Liver (tissue), 9 donors: ENCODE measurements around the gene TMUB1. TPM values are rescaled to one million over a fixed set of nuclear protein-coding genes. Genes with fewer than 3 reads are reported as not detected.

ENCODE experiments used
- DNase-seq: peaks from one replicate; pipeline ENCODE4 v3.0.0-alpha.2; 2017; ENCODE audit warnings: low spot score
- H3K27ac ChIP-seq, 2 donors: one replicate each; pipeline ENCODE4 v1.7.0; 2013; ENCODE audit warnings: inconsistent platforms in 2 of 2, low read length in 2 of 2, control low read depth in 1 of 2, low read depth in 1 of 2, mild to moderate bottlenecking in 1 of 2
- H3K27me3 ChIP-seq, 4 donors: one replicate each; pipeline versions ENCODE4 v1.6.1 to v1.7.0; 2013; ENCODE audit warnings: low read length in 3 of 4, inconsistent platforms in 1 of 4, mild to moderate bottlenecking in 1 of 4, moderate library complexity in 1 of 4; ENCODE audit not compliant: control insufficient read depth in 4 of 4, insufficient read depth in 4 of 4
- H3K36me3 ChIP-seq, 4 donors: one replicate each; pipeline versions ENCODE4 v1.6.1 to v1.7.0; 2013; ENCODE audit warnings: low read length in 3 of 4, mild to moderate bottlenecking in 3 of 4, low read depth in 1 of 4, moderate library complexity in 1 of 4; ENCODE audit not compliant: control insufficient read depth in 4 of 4, insufficient read depth in 3 of 4
- H3K4me1 ChIP-seq, 4 donors: one replicate each; pipeline versions ENCODE4 v1.6.1 to v1.7.0; 2013; ENCODE audit warnings: low read length in 3 of 4, mild to moderate bottlenecking in 3 of 4, moderate library complexity in 1 of 4; ENCODE audit not compliant: control insufficient read depth in 4 of 4, insufficient read depth in 4 of 4
- H3K4me3 ChIP-seq, 3 donors: one replicate each; pipeline versions ENCODE4 v1.6.1 to v1.7.0; 2013; ENCODE audit warnings: low read length in 3 of 3, control low read depth in 1 of 3, low read depth in 1 of 3, mild to moderate bottlenecking in 1 of 3
- H3K9ac ChIP-seq, 2 donors: one replicate each; pipeline ENCODE4 v1.7.0; 2013; ENCODE audit warnings: low read length in 2 of 2, mild to moderate bottlenecking in 2 of 2, moderate library complexity in 2 of 2, control low read depth in 1 of 2, low read depth in 1 of 2
- H3K9me3 ChIP-seq, 4 donors: one replicate each; pipeline versions ENCODE4 v1.6.1 to v1.7.0; 2013; ENCODE audit warnings: low read length in 3 of 4; ENCODE audit not compliant: control insufficient read depth in 4 of 4
- EGR1 ChIP-seq, 2 donors: IDR thresholded peaks; 2 replicates each; pipeline ENCODE4 v1.6.1; 2016 to 2018; ENCODE audit warnings: antibody characterized with exemption in 2 of 2, low read depth in 2 of 2
- FOXA1 ChIP-seq: IDR thresholded peaks from 2 replicates; pipeline ENCODE4 v1.6.1; 2016; ENCODE audit warnings: antibody characterized with exemption
- FOXA2 ChIP-seq: IDR thresholded peaks from 2 replicates; pipeline ENCODE4 v1.6.1; 2016; ENCODE audit warnings: antibody characterized with exemption
- GABPA ChIP-seq, 2 donors: IDR thresholded peaks in 1 of 2; conservative IDR thresholded peaks in 1 of 2; 2 replicates each; pipeline ENCODE4 v1.6.1; 2016; ENCODE audit warnings: antibody characterized with exemption in 2 of 2, mild to moderate bottlenecking in 1 of 2, moderate library complexity in 1 of 2
- HNF4A ChIP-seq, 2 donors: conservative IDR thresholded peaks; 2 replicates each; pipeline ENCODE4 v1.6.1; 2016; ENCODE audit warnings: antibody characterized with exemption in 2 of 2, mild to moderate bottlenecking in 2 of 2
- HNF4G ChIP-seq: IDR thresholded peaks from 2 replicates; pipeline ENCODE4 v1.6.1; 2016; ENCODE audit warnings: antibody characterized with exemption
- JUND ChIP-seq, 2 donors: IDR thresholded peaks; 2 replicates each; pipeline ENCODE4 v1.6.1; 2016; ENCODE audit warnings: antibody characterized with exemption in 2 of 2
- NR2F2 ChIP-seq: IDR thresholded peaks from 2 replicates; pipeline ENCODE4 v1.6.1; 2016; ENCODE audit warnings: antibody characterized with exemption
- RAD21 ChIP-seq, 2 donors: IDR thresholded peaks; 2 replicates each; pipeline ENCODE4 v1.6.1; 2016; ENCODE audit warnings: antibody characterized with exemption in 2 of 2, mild to moderate bottlenecking in 2 of 2
- RXRA ChIP-seq, 2 donors: IDR thresholded peaks; 2 replicates each; pipeline ENCODE4 v1.6.1; 2017 to 2018; ENCODE audit warnings: antibody characterized with exemption in 2 of 2, mild to moderate bottlenecking in 1 of 2
- SP1 ChIP-seq: IDR thresholded peaks from 2 replicates; pipeline ENCODE4 v1.6.1; 2018; ENCODE audit warnings: antibody characterized with exemption, mild to moderate bottlenecking
- TAF1 ChIP-seq: conservative IDR thresholded peaks from 2 replicates; pipeline ENCODE4 v1.6.1; 2016; ENCODE audit warnings: antibody characterized with exemption, mild to moderate bottlenecking
- YY1 ChIP-seq: IDR thresholded peaks from 2 replicates; pipeline ENCODE4 v1.6.1; 2016; ENCODE audit warnings: antibody characterized with exemption, mild to moderate bottlenecking
- WGBS: extraction: QIAGEN DNeasy Blood & Tissue Kit; methylation state at CpG from one replicate; pipeline ENCODE4 v1.1.7; 2013; 5-methylcytosine and 5-hydroxymethylcytosine counted together
- polyA plus RNA-seq, 2 donors: library from polyadenylated mRNA; stranded (reverse) in 1 of 2; unstranded in 1 of 2; fragments of 200-250 nt in 1 of 2; fragments of >200 nt in 1 of 2; fragmentation: Nextera tagmentation in 1 of 2; extraction: Ambion mirVana in 1 of 2; gene quantifications; one replicate each; pipeline versions ENCODE4 v1.2.1 to v1.2.3, GENCODE V29; 2013 to 2015
- total RNA-seq, 2 donors: library from RNA; depleted of rRNA; stranded (reverse); fragments of >200 nt; gene quantifications; one replicate each; pipeline ENCODE4 v1.2.3, GENCODE V29; 2014
- TF ChIP-seq, protein P1 (sequence below): IDR thresholded peaks from 2 replicates; pipeline ENCODE4 v1.6.1; 2016; ENCODE audit warnings: antibody characterized with exemption
- TF ChIP-seq, protein P2 (sequence below): IDR thresholded peaks from 2 replicates; pipeline ENCODE4 v1.6.1; 2016; ENCODE audit warnings: antibody characterized with exemption
- TF ChIP-seq, protein P3 (sequence below): IDR thresholded peaks from 2 replicates; pipeline ENCODE4 v1.6.1; 2016; ENCODE audit warnings: antibody characterized with exemption, mild to moderate bottlenecking
- TF ChIP-seq, protein P4 (sequence below): IDR thresholded peaks from 2 replicates; pipeline ENCODE4 v1.6.1; 2016; ENCODE audit warnings: antibody characterized with exemption
- TF ChIP-seq, protein P5 (sequence below): fragments of 150-350 bp; IDR thresholded peaks from 2 replicates; pipeline ENCODE4 v1.5.1; 2017; ENCODE audit warnings: improper control_type of control experiment, low read depth, low read length; ENCODE audit not compliant: missing input control
- donor health status: healthy.
- donor health status: healthy.
- donor health status: healthy.
- donor health status: healthy.
- donor health status: healthy.

The TMUB1 gene
- total and polyA plus RNA-seq, 4 donors = 15.1 to 51.7 (median 30.5) TPM

DNA sequence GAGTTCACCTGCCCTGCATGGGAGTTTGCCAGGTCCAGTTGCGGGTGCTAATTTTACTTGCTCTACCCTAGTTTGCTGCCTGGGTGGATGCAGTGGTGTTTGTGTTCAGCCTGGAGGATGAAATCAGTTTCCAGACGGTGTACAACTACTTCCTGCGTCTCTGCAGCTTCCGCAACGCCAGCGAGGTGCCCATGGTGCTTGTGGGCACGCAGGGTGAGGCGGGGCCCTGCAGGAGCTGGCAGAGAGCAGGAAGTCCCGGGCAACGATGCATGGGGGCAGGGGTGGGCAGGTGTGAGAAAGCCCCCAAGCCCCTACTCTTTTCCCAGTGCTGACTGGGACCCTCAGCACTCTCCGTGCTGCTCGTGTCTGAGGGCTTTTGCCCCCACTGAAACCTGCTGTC lies 34.3 kb upstream of the TMUB1 start:
- Histone ChIP-seq H3K4me1 (no peaks in the 10 kb centered on the region), H3K27ac (no peak overlapping the region), H3K36me3 (peaks cover 5 to 37% (median 12%) of the 10 kb centered on the region in 4 donors), H3K9ac (no peak overlapping the region), H3K27me3 (no peaks in the 10 kb centered on the region), H3K9me3 (no peaks in the 10 kb centered on the region), H3K4me3 (no peak overlapping the region)
- 91% methylated on average over 12 of the region's 12 CpGs for WGBS
- TF ChIP-seq GABPA (IDR thresholded peaks at IDR 0.05 in 1 of 2, conservative IDR thresholded peaks at IDR 0.05 in 1 of 2) (no peak), HNF4G (no peak), EGR1 (IDR thresholded peaks at IDR 0.05; ENCODE audit: low read depth in 2 of 2) (no peak), RAD21 (IDR thresholded peaks at IDR 0.05) (no peak), NR2F2 (no peak), RXRA (IDR thresholded peaks at IDR 0.05) (no peak), JUND (IDR thresholded peaks at IDR 0.05) (no peak), HNF4A (conservative IDR thresholded peaks at IDR 0.05) (no peak), TAF1 (no peak), SP1 (no peak), YY1 (no peak), FOXA1 (no peak), FOXA2 (no peak)
- TF ChIP-seq, protein P1, sequence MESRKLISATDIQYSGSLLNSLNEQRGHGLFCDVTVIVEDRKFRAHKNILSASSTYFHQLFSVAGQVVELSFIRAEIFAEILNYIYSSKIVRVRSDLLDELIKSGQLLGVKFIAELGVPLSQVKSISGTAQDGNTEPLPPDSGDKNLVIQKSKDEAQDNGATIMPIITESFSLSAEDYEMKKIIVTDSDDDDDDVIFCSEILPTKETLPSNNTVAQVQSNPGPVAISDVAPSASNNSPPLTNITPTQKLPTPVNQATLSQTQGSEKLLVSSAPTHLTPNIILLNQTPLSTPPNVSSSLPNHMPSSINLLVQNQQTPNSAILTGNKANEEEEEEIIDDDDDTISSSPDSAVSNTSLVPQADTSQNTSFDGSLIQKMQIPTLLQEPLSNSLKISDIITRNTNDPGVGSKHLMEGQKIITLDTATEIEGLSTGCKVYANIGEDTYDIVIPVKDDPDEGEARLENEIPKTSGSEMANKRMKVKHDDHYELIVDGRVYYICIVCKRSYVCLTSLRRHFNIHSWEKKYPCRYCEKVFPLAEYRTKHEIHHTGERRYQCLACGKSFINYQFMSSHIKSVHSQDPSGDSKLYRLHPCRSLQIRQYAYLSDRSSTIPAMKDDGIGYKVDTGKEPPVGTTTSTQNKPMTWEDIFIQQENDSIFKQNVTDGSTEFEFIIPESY = no peak
- TF ChIP-seq, protein P2, sequence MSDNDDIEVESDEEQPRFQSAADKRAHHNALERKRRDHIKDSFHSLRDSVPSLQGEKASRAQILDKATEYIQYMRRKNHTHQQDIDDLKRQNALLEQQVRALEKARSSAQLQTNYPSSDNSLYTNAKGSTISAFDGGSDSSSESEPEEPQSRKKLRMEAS = no peak
- TF ChIP-seq, protein P3, sequence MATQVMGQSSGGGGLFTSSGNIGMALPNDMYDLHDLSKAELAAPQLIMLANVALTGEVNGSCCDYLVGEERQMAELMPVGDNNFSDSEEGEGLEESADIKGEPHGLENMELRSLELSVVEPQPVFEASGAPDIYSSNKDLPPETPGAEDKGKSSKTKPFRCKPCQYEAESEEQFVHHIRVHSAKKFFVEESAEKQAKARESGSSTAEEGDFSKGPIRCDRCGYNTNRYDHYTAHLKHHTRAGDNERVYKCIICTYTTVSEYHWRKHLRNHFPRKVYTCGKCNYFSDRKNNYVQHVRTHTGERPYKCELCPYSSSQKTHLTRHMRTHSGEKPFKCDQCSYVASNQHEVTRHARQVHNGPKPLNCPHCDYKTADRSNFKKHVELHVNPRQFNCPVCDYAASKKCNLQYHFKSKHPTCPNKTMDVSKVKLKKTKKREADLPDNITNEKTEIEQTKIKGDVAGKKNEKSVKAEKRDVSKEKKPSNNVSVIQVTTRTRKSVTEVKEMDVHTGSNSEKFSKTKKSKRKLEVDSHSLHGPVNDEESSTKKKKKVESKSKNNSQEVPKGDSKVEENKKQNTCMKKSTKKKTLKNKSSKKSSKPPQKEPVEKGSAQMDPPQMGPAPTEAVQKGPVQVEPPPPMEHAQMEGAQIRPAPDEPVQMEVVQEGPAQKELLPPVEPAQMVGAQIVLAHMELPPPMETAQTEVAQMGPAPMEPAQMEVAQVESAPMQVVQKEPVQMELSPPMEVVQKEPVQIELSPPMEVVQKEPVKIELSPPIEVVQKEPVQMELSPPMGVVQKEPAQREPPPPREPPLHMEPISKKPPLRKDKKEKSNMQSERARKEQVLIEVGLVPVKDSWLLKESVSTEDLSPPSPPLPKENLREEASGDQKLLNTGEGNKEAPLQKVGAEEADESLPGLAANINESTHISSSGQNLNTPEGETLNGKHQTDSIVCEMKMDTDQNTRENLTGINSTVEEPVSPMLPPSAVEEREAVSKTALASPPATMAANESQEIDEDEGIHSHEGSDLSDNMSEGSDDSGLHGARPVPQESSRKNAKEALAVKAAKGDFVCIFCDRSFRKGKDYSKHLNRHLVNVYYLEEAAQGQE = no peak
- TF ChIP-seq, protein P4, sequence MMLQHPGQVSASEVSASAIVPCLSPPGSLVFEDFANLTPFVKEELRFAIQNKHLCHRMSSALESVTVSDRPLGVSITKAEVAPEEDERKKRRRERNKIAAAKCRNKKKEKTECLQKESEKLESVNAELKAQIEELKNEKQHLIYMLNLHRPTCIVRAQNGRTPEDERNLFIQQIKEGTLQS = no peak
- TF ChIP-seq, protein P5, sequence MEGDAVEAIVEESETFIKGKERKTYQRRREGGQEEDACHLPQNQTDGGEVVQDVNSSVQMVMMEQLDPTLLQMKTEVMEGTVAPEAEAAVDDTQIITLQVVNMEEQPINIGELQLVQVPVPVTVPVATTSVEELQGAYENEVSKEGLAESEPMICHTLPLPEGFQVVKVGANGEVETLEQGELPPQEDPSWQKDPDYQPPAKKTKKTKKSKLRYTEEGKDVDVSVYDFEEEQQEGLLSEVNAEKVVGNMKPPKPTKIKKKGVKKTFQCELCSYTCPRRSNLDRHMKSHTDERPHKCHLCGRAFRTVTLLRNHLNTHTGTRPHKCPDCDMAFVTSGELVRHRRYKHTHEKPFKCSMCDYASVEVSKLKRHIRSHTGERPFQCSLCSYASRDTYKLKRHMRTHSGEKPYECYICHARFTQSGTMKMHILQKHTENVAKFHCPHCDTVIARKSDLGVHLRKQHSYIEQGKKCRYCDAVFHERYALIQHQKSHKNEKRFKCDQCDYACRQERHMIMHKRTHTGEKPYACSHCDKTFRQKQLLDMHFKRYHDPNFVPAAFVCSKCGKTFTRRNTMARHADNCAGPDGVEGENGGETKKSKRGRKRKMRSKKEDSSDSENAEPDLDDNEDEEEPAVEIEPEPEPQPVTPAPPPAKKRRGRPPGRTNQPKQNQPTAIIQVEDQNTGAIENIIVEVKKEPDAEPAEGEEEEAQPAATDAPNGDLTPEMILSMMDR = no peak
- DNase-seq = no peak
